CD4-positive, alpha-beta T cell treated with Interleukin-4 for 4 hours (primary cell): Measurements from ENCODE around the gene WDR18.
"Not testable (repeated sequence)": the region's sequence is repeated elsewhere in the genome, so short reads cannot be mapped to it uniquely, and the experiment has no call there.

Source experiments
- DNase-seq: peaks from one replicate; pipeline ENCODE4 v3.0.0-alpha.2; 2020

WDR18 gene

DNA sequence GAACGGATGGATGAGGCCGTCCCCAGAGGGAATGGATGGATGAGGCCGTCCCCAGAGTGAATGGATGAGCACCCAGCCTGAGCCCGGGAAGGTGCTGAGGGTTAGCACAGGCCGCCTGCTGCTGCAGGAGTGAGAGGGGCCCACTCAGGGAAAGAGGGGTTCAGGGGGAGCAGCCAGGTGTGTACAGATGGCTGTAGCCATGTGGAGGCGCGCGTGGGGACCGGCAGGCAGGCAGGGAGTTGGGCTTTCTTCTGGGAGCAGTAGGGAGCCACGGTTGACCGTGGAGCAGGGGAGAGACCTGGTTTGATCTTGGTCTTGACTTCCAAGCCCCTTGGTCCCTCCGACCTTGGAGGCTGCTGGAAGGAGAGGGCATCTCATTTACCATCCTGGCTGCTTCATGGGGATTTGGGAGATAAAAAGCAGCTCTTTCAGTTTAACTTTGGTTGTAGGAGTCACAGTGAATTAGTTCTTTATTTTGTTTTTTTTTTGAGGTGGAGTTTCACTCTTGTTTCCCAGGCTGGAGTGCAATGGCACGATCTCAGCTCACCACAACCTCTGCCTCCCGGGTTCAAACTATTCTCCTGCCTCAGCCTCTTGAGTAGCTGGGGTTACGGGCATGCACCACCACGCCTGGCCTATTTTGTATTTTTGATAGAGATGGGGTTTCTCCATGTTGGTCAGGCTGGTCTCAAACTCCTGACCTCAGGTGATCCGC, 33.6 kb upstream of the WDR18 start:
- DNase-seq: no peak

DNA sequence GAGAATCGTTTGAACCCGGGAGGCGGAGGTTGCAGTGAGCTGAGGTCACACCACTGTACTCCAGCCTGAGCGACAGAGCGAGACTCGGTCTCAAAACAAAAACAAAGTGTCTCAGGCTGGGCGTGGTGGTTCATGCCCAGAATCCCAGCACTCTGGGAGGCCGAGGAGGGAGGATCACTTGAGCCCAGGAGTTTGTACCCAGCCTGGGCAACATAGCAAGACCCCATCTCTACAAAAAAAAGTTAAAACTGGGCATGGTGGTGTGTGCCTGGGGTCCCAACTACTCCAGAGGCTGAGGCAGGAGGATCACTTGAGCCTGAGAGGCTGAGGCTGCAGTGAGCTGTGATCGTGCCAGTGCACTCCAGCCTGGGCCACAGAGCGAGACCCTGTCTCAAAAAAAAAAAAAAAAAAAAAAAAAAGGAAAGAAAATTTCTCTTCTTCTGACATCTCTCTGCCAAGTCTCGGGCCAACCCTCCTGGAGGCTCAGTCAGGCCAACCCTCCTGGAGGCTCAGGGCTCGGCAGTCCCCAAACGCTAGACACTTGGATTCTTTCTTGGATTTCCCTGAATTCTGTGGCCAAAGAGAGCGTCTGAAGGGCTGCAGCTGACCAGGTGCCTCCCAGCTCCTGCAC, 32.0 kb upstream of the WDR18 start:
- no peak for DNase-seq

DNA sequence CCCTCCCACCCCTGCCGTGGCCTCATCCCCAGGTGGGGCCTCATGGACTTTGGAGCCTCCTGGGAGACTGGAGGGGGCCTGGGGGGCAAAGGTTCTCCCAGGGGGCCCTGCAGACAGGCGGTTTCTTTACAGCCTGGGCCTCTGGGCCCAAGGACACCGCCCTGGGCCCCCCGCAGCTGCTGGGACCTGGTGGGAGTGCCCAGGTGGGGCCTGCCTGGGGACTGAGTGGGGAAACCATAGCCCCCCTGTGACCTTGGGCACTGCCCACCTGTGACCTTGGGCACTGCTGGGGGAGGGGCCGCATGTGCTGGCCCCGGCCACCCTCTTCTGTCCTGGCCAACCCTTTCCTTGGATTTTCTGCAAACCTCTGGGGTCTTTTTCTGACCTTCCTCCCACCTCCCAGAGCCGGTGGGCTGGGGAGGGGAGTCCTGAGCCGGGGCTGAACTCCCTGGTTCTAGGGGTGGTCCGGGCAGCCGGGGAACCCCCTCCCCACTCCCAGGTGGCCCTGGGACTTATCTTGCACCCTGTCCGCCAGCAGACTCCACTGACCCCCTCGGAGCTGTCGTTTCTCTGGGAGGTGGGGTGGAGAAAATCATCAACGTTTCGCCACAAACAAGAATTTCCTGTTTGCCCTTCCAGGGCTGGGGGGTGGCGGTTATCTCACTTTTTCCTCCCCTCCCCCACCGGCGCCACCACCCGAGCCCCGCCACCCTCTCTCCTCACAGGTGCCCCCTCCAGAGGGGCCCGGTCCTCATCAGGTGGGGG, 31.3 kb upstream of the WDR18 start:
- no peak for DNase-seq

DNA sequence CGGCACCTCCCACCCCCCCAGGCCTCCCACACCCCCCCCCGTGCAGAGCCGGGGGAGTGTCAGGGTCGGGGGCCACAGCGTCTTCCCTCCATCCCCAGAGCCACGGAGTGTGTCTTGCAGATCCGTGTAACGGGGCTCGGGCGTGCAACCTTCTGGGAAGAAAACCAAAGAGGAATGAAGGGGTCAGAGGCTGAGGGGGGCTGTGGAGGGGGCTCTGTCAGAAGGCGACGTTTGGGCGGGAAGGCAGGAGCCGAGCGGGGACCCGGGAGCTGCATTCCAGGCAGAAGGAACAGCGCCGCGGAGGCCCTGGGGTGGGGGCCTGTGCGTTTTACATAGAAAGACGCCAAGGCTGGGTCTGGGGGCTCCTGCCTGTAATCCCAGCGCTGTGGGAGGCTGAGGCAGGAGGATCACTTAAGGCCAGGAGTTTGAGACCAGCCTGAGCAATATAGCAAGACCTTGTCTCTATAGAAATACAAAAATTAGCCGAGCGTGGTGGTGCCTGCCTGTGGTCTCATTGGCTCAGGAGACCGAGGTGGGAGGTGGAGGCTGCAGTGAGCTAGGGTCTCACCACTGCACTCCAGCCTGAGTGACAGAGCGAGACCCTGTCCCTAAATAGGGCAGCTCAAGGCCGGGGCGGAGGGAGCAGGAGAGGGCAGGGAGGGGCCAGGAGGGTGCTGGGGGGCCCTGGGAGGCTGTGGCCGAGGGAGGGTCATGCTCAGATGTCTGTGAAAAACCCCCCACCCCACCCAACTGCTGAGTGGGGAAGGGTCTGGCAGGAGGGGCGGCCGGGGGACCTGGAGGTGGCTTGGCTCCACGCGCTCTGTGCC, 30.5 kb upstream of the WDR18 start:
- no peak for DNase-seq

DNA sequence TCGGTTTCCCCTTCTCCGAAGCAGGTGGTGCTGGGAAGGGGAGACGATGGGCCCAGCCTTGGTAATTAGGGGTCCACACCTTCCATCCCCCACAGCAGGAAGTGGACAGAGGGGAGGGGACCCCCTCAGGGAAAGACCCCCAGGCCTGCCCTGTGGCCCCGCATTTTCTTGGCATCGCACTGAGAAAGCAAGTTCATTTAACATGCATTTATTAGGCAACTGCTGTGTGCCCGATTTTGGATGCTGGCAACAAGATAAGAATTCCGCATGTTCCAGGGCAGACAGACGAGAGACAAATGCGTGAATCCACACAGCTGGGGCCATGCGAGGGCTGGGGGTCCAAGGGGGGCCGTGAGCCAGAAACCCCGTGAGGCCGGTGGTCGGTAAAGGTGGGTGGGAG, 29.9 kb upstream of the WDR18 start:
- no peak for DNase-seq

DNA sequence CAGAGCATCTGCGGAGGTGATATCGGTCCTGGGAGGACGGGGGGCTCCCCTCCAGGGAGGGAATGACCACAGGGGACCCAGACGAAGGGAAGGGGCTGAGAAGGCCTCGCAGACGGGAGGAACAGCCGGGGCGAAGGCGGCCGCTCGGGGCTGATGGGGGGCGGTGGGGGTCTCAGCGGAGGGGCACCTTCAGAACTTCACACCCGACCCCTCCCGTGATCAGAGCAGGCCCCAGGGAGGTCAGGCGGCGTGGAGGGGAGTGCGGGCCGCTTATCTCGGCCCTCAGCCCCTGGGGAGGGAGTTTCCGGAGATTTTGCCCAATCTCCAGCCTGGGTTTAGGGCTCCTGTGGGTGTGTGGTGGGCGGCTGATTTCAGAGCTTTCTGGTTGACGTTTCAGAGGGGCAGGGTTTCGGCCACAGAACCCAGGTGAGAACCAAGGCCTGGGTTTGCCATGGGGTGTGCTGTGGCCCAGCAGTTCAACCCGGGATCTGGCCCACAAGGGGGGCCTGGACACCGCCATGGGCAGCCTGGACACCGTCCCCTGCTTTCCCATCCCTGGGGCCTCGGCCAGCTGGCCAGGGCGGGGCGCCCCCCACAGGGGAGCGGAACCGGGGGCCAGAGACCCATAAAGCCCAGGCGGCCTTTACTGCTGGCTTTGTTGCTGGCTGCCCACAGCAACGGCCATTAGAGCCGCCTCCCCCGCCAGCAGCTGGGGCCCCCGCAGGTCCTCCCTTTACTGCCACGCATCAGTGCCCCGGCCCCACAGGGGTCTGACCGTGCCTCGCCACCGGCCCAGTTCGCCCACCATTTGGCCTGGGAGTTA, 29.3 kb upstream of the WDR18 start:
- DNase-seq: no peak

DNA sequence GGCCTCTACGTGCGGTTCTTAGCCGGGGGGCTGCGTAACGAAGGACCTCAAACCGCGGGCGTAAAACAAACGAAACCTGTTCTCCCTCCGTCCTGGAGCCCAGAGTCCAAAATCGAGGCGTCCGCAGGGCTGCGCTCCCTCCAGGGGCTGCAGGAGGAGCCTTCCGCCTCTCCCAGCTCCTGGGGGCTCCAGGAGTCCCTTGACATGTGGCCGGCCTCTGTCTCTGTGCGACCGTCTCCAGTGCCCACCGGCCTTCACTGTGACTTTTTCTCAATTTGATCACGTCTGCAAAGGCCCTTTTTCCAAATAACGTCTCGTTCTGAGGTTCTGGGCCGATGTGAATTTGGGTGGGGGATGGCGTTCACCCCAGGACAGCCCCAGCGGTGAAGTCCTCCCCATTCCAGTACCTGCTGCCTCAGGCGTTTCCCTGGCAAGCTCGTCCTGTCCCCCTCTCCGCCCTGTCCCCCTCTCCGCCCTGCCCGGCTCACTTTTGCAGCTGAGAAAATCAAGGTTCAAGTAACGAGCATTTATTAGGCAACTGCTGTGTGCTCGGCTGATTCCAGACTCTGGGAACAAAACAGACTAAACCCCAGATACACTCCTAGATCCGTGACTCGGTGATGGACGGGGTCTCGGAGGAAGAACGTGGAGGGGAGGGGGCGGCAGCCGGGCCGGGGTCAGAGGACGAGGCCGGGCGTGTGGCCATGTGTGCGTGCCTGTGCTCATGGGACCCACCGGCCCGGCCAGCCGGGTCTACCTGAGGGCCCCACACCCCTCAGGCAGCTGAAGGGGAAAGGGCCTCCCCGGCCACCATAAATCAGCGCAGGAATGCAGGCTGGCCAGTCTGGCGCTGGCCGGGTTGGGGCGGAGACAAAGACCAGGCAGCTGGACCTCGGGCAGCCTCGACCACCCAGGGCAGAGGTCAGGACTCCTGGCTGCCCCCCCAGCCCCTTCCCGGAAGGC, 28.1 kb upstream of the WDR18 start:
- DNase-seq: no peak

DNA sequence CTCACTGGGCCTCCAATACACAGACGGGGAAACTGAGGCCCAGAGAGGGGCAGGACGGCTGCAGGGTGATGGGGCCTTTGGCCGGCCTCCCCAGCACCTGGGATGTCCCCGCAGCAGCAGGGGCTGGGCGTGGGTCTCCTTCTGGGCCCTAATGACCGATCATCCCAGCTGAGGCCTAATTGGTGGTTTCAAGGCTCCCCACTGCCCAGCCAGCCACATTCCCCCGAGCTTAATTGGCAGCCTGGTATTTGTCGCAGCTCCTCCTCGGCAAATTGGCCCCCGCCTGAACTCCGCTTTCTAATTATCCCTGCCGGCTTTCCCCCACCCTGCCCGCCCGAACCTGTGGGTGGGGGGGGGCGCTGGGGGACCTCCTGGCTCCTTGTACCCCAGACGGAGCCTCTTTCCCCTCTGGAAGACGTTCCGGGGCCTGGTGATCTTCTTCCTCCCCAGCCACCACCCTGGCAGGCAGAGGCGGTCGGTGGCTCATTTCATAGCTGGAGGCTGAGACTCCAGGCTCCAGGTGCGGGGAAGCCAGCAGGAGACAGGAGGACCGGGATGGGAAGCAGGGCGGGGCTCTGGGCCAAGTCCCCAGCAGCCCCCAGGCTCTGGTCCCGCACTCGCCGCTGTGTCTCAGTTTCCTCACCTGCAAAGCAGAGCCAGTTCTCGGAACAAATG, 27.2 kb upstream of the WDR18 start:
- no peak for DNase-seq

DNA sequence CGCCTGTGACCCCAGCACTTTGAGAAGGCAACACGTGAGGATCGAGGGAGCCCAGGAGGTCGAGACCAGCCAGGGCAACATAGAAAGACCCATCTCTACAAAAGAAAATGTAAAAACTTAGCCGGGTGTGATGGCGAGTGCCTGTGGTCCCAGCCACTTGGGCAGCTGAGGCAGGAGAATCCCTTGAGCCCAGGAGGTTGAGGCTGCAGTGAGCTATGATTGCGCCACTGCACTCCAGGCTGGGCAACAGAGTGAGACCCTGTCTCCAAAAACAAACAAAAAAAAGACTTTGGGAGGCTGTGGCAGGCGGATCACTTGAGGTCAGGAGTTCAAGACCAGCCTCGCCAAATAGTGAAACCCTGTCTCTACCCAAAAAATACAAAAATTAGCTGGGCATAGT, 26.6 kb upstream of the WDR18 start:
- not testable (repeated sequence) for DNase-seq

DNA sequence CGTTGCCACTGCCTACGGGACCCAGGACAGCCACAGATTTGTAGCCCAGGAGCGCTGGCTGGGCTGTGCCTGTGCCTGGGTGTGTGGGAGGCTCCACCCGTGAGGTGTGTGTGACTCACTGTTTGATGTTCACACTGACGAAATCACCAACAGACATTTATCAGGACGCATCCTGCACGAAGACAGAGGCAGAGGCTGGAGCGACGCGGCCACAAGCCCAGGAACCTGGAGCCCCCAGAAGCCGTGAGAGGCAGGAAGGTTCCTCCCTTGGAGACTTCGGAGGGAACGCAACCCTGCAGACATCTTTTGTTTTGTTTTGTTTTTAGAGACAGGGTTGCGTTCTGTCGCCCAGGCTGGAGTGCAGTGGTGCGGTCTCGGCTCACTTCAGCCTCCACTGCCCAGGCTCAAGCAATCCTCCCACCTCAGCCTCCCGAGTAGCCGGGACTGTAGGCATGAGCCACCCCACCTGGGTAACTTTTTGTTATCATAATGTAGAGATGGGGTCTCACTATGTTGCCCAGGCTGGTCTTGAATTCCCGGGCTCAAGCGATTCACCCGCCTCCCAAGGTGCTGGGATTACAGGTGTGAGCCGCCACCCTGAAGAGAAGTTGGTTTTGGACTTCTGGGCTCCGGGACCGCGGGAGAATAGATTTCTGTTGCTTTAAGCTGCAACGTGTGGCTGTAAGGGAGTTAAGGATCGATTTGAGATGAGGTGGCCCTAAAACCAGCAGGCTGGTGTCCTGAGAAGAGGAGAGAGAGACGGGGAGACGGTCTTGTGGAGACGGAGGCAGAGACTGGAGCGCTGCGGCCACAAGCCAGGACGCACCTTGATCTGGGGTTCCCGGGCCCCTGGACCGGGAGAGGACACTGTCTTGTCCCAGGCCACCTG, 24.9 kb upstream of the WDR18 start:
- no peak for DNase-seq

DNA sequence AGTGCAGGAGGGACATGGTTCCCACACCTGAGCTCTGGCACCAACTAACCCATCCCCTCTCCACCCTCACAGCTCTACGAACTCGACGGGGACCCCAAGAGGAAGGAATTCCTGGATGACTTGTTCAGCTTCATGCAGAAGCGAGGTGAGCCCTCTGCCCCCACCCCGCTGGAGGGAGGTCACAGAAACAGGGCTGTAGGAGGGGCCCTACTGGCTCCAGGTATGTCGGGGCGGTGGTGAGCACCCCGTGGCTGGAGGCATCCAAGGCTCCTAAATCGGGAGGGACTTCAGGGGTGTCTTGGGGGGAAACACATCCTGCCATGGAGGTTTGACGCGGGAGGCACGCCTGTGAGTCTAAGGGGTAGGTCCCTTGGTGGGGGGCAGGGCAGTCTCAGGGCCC, 24.1 kb upstream of the WDR18 start:
- no peak for DNase-seq

DNA sequence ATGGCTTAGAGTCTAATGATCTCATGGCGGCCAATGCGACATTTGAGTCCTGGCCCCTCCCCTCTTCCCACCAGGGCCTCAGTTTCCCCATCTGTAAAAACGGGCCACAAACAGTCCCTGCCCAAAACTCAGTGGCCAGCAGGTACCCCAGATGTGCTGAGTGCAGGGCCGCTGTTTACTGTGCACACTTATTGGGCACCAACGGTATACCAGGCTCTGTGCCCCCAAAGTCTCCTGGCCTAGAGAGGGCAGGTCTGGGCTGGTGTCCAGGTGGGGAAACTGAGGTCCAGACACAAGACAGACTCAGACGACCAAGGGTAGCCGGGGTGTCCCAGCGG, 23.6 kb upstream of the WDR18 start:
- no peak for DNase-seq

DNA sequence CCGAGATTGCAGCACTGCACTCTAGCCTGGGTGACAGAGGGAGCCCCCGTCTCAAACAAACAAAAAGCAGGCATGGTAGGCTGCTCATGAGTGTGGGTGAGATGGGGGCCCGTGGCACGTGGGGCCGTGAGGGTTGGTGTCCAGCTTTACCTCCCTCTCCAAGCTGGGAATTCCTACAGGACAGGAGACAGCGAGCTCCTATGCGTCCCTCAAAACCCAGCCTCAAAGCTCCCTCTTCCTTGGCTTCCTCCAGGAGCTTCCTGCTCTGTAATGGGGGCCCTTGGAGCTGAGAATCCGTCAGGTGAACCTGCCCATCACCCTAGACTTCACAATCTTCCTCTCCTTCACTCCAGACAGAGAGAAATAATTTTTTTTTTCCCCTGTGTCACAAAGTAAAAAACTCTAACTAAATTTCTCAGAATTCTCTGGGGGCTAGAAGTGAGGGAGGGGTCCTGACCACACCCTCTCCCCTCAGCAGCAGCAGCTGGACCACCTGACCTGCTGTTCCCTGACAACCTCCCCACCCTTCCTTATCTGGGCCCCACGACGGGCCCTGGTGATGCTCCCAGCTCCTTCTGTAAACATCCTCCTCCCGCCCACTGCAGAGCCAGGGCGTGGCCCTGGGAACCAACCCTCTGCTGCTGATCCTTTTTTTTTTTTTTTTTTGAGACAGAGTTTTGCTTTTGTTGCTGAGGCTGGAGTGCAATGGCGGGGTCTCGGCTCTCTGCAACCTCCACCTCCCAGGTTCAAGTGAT, 22.1 kb upstream of the WDR18 start:
- DNase-seq: no peak

DNA sequence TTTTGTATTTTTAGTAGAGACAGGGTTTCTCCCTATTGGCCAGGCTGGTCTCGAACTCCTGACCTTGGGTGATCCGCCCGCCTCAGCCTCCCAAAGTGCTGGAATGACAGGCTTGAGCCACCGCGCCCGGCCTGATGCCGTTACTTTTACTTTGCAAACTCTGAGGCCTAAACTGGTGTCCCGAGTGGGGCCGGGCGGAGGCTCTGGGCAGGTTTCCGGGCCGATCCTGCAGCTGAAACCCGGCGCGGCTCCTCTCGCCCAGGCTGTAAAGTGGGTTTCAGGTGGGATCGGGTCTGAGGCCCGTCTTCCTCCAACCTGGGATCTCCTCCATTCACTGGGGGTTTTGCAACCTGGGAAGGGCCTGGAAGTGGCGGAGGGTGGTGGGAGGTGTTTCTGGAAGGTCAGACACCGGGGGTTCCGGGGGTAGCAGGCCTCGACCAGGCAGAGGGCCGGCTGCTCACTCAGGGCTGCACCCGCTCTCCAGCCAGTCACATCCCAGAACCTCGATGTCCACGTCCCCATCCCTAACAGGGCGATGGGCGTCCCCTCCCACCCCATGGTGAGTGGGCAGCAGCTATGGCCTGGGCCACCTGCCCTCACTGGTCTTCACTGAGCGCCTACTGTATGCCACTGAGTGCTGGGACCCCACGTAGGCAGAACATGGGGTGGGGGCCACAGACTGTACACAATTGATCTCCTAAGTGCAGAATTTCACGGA, 21.3 kb upstream of the WDR18 start:
- DNase-seq: no peak

DNA sequence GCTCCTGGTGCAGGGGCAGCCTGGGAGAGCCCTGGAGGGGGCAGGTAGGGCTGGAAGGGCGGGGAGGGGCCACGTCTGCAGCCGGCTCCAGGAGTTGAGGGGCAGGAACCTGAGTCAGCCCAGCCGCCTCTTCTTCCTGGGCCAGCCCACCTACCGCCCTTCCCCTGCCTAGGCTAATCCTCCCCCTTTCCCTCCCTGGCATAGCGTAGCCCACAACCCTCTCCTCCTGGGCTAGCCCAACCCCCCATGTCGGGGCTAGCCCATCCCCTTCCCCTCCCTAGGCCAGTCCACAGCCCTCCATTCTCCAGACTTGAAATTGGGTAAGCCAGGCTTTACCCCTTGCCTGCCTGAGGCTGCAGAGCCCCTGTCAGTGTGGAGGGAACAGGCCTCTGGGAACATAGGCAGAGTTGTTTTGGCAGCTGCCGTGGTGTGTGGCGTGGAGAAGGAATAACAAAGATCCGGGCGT, 20.6 kb upstream of the WDR18 start:
- DNase-seq: no peak

DNA sequence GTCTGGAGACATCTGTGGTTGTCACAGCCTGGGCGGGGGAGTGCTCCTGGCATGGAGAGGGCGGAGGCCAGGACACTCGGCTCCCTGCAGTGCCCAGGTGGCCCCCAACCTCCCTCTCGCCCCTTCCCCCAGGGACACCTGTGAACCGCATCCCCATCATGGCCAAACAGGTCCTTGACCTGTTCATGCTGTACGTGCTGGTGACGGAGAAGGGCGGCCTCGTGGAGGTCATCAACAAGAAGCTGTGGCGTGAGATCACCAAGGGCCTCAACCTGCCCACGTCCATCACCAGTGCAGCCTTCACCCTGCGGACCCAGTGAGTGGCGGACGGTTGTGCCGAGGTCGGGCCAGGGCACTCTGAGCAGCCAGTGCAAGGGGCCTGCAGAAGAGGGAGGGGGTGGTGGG, 20.0 kb upstream of the WDR18 start:
- no peak for DNase-seq

DNA sequence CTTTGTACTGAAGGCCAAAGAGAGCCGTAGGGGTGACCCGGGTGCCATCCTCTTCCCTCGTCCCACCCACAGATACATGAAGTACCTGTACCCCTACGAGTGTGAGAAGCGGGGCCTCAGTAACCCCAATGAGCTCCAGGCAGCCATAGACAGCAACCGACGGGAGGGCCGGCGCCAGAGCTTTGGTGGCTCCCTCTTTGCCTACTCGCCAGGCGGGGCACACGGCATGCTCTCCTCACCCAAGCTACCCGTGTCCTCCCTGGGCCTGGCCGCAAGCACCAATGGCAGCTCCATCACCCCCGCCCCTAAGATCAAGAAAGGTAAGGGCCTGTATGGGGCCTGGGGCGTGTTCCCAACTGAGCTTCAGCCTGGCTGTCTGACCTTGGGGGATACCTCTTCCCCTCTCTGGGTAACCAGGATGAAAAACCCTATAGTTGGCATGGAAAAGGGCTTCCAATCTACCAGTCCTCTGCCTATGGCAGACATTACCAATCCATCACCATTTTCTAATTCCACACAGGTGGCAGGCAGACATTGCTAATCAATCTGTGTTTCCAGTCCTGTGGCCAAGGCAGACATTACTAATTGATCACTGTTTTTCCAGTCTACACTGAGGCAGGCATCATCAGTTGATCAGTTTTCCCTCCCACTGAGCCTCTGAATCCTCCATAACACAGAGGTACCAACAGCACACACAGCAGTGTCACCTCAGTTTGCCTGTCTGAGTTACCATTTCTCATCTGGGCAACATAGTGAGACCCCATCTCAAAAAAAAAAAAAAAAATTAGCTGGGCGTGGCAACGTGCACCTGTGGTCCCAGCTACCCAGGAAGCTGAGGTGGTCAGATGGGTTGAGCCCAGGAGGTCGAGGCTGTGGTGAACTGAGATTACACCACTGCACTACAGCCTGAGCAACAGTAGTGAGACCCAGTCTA, 19.1 kb upstream of the WDR18 start:
- DNase-seq: no peak
